ENCODE data around the gene CLECL1. TPM values are rescaled to one million over a fixed set of nuclear protein-coding genes. Genes with fewer than 3 reads are reported as not detected.
"Not testable (repeated sequence)": the region's sequence is repeated elsewhere in the genome, so short reads cannot be mapped to it uniquely, and the experiment has no call there.

The CLECL1 gene
- total RNA-seq, 1 donor = 4.4 TPM

- Histone ChIP-seq H3K9me3 (ENCODE audit: low read depth, low read length) (no peaks in the 10 kb centered on the region), H3K4me1 (ENCODE audit: insufficient read depth, low read length) (peaks cover 46% of the 10 kb centered on the region), H3K4me3 (ENCODE audit: low read length) (no peak overlapping the region), H3K27me3 (ENCODE audit: insufficient read depth, low read length) (no peaks in the 10 kb centered on the region)
These were observed 33.5 kb downstream of the CLECL1 start for GRCh38 chr12:9699269-9699897.

GRCh38 chr12:9698681-9699080 is 34.2 kb downstream of the CLECL1 start:
- Histone ChIP-seq H3K9me3 (ENCODE audit: low read depth, low read length) (no peaks in the 10 kb centered on the region), H3K27me3 (ENCODE audit: insufficient read depth, low read length) (no peaks in the 10 kb centered on the region), H3K4me1 (ENCODE audit: insufficient read depth, low read length) (peaks cover 49% of the 10 kb centered on the region), H3K4me3 (ENCODE audit: low read length) (no peak overlapping the region)

- H3K27me3 ChIP-seq (ENCODE audit: insufficient read depth, low read length) = no peaks in the 10 kb centered on the region
- H3K9me3 ChIP-seq (ENCODE audit: low read depth, low read length) = no peaks in the 10 kb centered on the region
- H3K4me1 ChIP-seq (ENCODE audit: insufficient read depth, low read length) = peaks cover 43% of the 10 kb centered on the region
- H3K4me3 ChIP-seq (ENCODE audit: low read length) = no peak overlapping the region
These were observed 35.3 kb downstream of the CLECL1 start for GRCh38 chr12:9697619-9698018.

GRCh38 chr12:9695661-9696060 is 37.2 kb downstream of the CLECL1 start:
- H3K4me1 ChIP-seq (ENCODE audit: insufficient read depth, low read length) = peaks cover 29% of the 10 kb centered on the region
- H3K27me3 ChIP-seq (ENCODE audit: insufficient read depth, low read length); H3K4me3 ChIP-seq (ENCODE audit: low read length); H3K9me3 ChIP-seq (ENCODE audit: low read depth, low read length): not testable (repeated sequence)

GRCh38 chr12:9695150-9695549 is 37.7 kb downstream of the CLECL1 start:
- not testable (repeated sequence) for H3K4me3 ChIP-seq (ENCODE audit: low read length); H3K9me3 ChIP-seq (ENCODE audit: low read depth, low read length); H3K27me3 ChIP-seq (ENCODE audit: insufficient read depth, low read length)
- peaks cover 25% of the 10 kb centered on the region for H3K4me1 ChIP-seq (ENCODE audit: insufficient read depth, low read length)

- Histone ChIP-seq H3K27me3 (ENCODE audit: insufficient read depth, low read length) (no peaks in the 10 kb centered on the region), H3K4me1 (ENCODE audit: insufficient read depth, low read length) (peaks cover 18% of the 10 kb centered on the region), H3K4me3 (ENCODE audit: low read length) (no peak overlapping the region), H3K9me3 (ENCODE audit: low read depth, low read length) (peaks cover 7% of the 10 kb centered on the region)
These were observed 38.7 kb downstream of the CLECL1 start for GRCh38 chr12:9694241-9694640.

GRCh38 chr12:9692909-9693308 is 40.0 kb downstream of the CLECL1 start:
- Histone ChIP-seq H3K27me3 (ENCODE audit: insufficient read depth, low read length) (no peaks in the 10 kb centered on the region), H3K9me3 (ENCODE audit: low read depth, low read length) (peaks cover 7% of the 10 kb centered on the region), H3K4me3 (ENCODE audit: low read length) (no peak overlapping the region)

GRCh38 chr12:9687228-9687627 is 45.7 kb downstream of the CLECL1 start:
- peaks cover 28% of the 10 kb centered on the region for H3K4me1 ChIP-seq (ENCODE audit: insufficient read depth, low read length)
- no peak overlapping the region for H3K4me3 ChIP-seq (ENCODE audit: low read length)
- no peaks in the 10 kb centered on the region for H3K27me3 ChIP-seq (ENCODE audit: insufficient read depth, low read length)
- peaks cover 12% of the 10 kb centered on the region for H3K9me3 ChIP-seq (ENCODE audit: low read depth, low read length)

More at GRCh38 chr12:9692909-9693308, 40.0 kb downstream of the CLECL1 start:
- peaks cover 8% of the 10 kb centered on the region for H3K4me1 ChIP-seq (ENCODE audit: insufficient read depth, low read length)

- no peaks in the 10 kb centered on the region for H3K27me3 ChIP-seq (ENCODE audit: insufficient read depth, low read length)
- peaks cover 28% of the 10 kb centered on the region for H3K4me1 ChIP-seq (ENCODE audit: insufficient read depth, low read length)
- H3K4me3 ChIP-seq (ENCODE audit: low read length) = no peak overlapping the region
- H3K9me3 ChIP-seq (ENCODE audit: low read depth, low read length) = peaks cover 12% of the 10 kb centered on the region
These were observed 47.0 kb downstream of the CLECL1 start for GRCh38 chr12:9685915-9686314.

GRCh38 chr12:9685366-9685765 is 47.5 kb downstream of the CLECL1 start:
- H3K4me1 ChIP-seq (ENCODE audit: insufficient read depth, low read length) = peaks cover 28% of the 10 kb centered on the region
- H3K4me3 ChIP-seq (ENCODE audit: low read length); H3K27me3 ChIP-seq (ENCODE audit: insufficient read depth, low read length): not testable (repeated sequence)
- peaks cover 12% of the 10 kb centered on the region for H3K9me3 ChIP-seq (ENCODE audit: low read depth, low read length)

GRCh38 chr12:9682949-9683348 is 49.9 kb downstream of the CLECL1 start:
- H3K4me3 ChIP-seq (ENCODE audit: low read length); H3K27me3 ChIP-seq (ENCODE audit: insufficient read depth, low read length): not testable (repeated sequence)
- Histone ChIP-seq H3K4me1 (ENCODE audit: insufficient read depth, low read length) (peaks cover 31% of the 10 kb centered on the region), H3K9me3 (ENCODE audit: low read depth, low read length) (peaks cover 12% of the 10 kb centered on the region)

- H3K4me3 ChIP-seq (ENCODE audit: low read length); H3K27me3 ChIP-seq (ENCODE audit: insufficient read depth, low read length): not testable (repeated sequence)
- peaks cover 12% of the 10 kb centered on the region for H3K9me3 ChIP-seq (ENCODE audit: low read depth, low read length)
- peaks cover 35% of the 10 kb centered on the region for H3K4me1 ChIP-seq (ENCODE audit: insufficient read depth, low read length)
These were observed 50.4 kb downstream of the CLECL1 start for GRCh38 chr12:9682508-9682907.

GRCh38 chr12:9674226-9674590 is 58.7 kb downstream of the CLECL1 start:
- Histone ChIP-seq H3K27me3 (ENCODE audit: insufficient read depth, low read length) (no peaks in the 10 kb centered on the region), H3K9me3 (ENCODE audit: low read depth, low read length) (peaks cover 8% of the 10 kb centered on the region), H3K4me3 (ENCODE audit: low read length) (peak overlapping the region; percentile 25), H3K4me1 (ENCODE audit: insufficient read depth, low read length) (peaks cover 26% of the 10 kb centered on the region)

GRCh38 chr12:9673404-9674225 is 59.3 kb downstream of the CLECL1 start:
- H3K9me3 ChIP-seq (ENCODE audit: low read depth, low read length) = peaks cover 8% of the 10 kb centered on the region
- H3K27me3 ChIP-seq (ENCODE audit: insufficient read depth, low read length) = no peaks in the 10 kb centered on the region
- H3K4me1 ChIP-seq (ENCODE audit: insufficient read depth, low read length) = peaks cover 29% of the 10 kb centered on the region
- peak overlapping the region; percentile 25 for H3K4me3 ChIP-seq (ENCODE audit: low read length)

Measured in mononuclear cell (primary cell).